Measurements from ENCODE around the gene BTG2.

DNA sequence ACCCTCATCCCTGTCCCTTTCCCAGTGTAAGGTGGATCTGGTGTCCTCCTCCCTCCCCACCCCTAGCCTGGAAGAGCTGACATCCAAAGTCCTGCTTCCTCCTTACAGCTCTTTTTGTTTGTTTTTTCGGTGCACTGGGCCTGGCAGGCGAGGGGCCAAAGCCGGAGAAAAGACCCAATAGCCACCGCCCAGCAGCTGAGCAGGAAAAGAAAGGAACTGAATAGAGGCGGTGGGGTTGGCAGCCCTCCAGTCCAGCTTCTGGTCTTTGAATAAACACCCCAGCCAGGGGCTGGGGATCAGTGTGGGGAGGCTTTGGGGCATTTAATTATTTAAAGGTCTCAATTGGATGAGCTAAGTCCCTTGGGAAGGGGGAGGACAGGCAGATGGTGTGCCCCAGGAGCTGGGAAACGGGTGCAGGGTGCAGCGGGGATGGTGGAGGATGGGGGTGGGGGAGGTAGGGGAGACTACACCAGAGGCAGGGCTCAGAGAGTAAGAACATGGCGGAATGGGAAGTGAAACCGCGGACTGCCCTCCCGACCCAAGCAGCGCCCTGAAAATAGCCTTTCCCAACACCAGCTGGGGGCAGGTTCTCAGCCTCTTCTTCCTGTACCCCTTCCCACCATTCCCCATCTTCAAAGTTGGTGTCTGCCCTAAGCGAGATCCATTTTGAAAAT, 20.2 kb downstream of the BTG2 start:
- TF ChIP-seq, protein P1, sequence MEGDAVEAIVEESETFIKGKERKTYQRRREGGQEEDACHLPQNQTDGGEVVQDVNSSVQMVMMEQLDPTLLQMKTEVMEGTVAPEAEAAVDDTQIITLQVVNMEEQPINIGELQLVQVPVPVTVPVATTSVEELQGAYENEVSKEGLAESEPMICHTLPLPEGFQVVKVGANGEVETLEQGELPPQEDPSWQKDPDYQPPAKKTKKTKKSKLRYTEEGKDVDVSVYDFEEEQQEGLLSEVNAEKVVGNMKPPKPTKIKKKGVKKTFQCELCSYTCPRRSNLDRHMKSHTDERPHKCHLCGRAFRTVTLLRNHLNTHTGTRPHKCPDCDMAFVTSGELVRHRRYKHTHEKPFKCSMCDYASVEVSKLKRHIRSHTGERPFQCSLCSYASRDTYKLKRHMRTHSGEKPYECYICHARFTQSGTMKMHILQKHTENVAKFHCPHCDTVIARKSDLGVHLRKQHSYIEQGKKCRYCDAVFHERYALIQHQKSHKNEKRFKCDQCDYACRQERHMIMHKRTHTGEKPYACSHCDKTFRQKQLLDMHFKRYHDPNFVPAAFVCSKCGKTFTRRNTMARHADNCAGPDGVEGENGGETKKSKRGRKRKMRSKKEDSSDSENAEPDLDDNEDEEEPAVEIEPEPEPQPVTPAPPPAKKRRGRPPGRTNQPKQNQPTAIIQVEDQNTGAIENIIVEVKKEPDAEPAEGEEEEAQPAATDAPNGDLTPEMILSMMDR (IDR thresholded peaks at IDR 0.05): no peak
- TF ChIP-seq POLR2AphosphoS5 (IDR thresholded peaks at IDR 0.05): no peak
- no peak for TF ChIP-seq EP300 (IDR thresholded peaks at IDR 0.05)
